Naive B cell (primary cell): Measurements from ENCODE around the gene FA2H. TPM values are rescaled to one million over a fixed set of nuclear protein-coding genes. Genes with fewer than 3 reads are reported as not detected.

Experiments used
- ATAC-seq, 2 donors: fragments of 150-1000 bp; cut with Tn5 transposase; 2 replicates each; pipeline ENCODE4 v1.10.0; 2021; ENCODE audit warnings: low read depth in 2 of 2, mild to moderate bottlenecking in 2 of 2, moderate library complexity in 2 of 2
- DNase-seq: peaks from one replicate; pipeline ENCODE4 v3.0.0; 2022
- H3K27ac Mint-ChIP-seq, 6 donors: one replicate each; pipeline ENCODE4 v1.8.0; 2020 to 2022; ENCODE audit warnings: mild to moderate bottlenecking in 6 of 6, mixed read lengths in 6 of 6, moderate library complexity in 5 of 6, inconsistent platforms in 2 of 6
- H3K27me3 Mint-ChIP-seq, 3 donors: one replicate each; pipeline ENCODE4 v1.8.0; 2021 to 2022; ENCODE audit warnings: mixed read lengths in 3 of 3, mild to moderate bottlenecking in 1 of 3
- H3K36me3 Mint-ChIP-seq, 2 donors: one replicate each; pipeline ENCODE4 v1.8.0; 2020 to 2022; ENCODE audit warnings: mixed read lengths in 2 of 2, inconsistent platforms in 1 of 2, mild to moderate bottlenecking in 1 of 2
- H3K4me1 Mint-ChIP-seq, 3 donors: one replicate each; pipeline ENCODE4 v1.8.0; 2020 to 2022; ENCODE audit warnings: mixed read lengths in 3 of 3, inconsistent platforms in 1 of 3, mild to moderate bottlenecking in 1 of 3, moderate library complexity in 1 of 3
- H3K4me3 Mint-ChIP-seq, 8 donors: one replicate each; pipeline ENCODE4 v1.8.0; 2020 to 2022; ENCODE audit warnings: mild to moderate bottlenecking in 8 of 8, mixed read lengths in 8 of 8, moderate library complexity in 8 of 8, inconsistent platforms in 2 of 8
- H3K9me3 Mint-ChIP-seq, 7 donors: one replicate each; pipeline ENCODE4 v1.8.0; 2020 to 2022; ENCODE audit warnings: mixed read lengths in 7 of 7, mild to moderate bottlenecking in 5 of 7, inconsistent platforms in 2 of 7, moderate library complexity in 1 of 7
- polyA plus RNA-seq, 6 donors: library from polyadenylated mRNA; unstranded; fragments of 300-500 nt; fragmentation: Illumina TruSeq; gene quantifications; one replicate each; pipeline ENCODE4 v1.2.3, GENCODE V29; 2021; ENCODE audit warnings: low read depth in 6 of 6

Gene FA2H
- polyA plus RNA-seq, 6 donors from 2014 or later = 0.21 to 3.1 (median 0.29) TPM; not detected in 3

DNA sequence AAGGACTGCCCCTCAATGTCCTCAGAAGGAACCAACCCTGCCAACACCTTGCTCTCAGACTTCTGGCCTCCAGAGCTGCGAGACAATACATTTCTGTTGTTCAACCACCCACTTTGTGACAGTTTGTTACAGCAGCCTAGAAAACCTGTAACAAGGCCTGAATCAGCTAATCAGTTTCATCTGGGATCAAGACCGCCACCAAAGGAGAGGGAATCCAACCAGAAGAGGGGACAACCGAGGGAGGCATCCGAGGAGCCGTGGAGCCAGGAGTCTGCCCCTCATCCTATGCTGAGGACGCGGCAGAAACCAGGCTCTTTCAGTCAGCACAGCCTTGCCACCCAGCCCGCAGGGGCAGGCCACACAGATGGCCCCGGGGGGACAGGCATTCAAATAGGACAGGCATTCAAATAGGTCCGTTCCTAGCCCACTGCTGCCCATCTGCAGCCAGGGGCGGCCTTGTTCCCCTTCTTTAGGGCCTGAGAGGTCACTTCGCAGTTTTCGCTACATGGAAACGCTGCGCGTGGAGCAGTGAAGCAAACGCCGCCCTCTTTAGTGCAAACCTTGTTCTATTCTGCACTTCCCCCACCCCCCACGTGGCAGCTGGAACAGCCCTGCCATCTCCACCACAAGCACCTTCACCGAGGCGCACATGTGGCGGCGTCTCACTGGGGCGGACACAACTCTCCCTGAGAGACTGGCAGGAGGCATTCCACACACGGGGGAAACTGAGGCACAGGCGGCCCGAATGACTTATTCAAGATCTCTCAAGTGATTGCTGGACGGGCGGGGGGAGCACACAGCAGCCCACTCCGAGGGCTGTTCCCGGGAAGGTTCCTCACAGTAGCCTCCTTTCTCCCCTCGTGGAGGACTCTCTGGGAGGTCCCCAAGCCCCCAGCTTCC, 26.7 kb downstream of the FA2H start:
- no peaks in the 10 kb centered on the region for H3K9me3 Mint-ChIP-seq
- no peak for ATAC-seq
- H3K27ac Mint-ChIP-seq = no peak overlapping the region
- H3K27me3 Mint-ChIP-seq = peaks cover 13 to 16% (median 13%) of the 10 kb centered on the region in 3 donors
- no peak overlapping the region for H3K4me3 Mint-ChIP-seq
- DNase-seq = no peak
- no peaks in the 10 kb centered on the region for H3K4me1 Mint-ChIP-seq
- no peaks in the 10 kb centered on the region for H3K36me3 Mint-ChIP-seq

DNA sequence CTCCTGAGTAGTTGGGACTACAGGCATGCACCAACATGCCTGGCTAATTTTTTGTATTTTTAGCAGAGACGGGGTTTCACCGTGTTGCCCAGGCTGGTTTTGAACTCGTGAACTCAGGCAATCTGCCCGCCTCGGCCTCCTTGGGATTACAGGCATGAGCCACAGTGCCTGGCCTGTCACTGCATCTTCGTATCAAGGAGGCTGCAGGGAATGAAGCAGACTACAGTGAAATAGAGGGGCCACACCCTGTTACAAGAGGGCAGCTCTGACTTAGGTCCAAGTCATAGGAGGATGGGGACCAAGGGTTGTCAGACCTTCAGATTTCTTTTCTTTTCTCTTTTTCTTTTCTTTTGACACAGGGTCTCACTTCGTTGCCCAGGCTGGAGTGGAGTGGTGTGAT, 28.7 kb downstream of the FA2H start:
- no peak for ATAC-seq
- no peaks in the 10 kb centered on the region for H3K36me3 Mint-ChIP-seq
- DNase-seq = no peak
- H3K4me3 Mint-ChIP-seq = no peak overlapping the region
- H3K27ac Mint-ChIP-seq = no peak overlapping the region
- peaks cover 0 to 5% (median 0%) of the 10 kb centered on the region in 3 donors for H3K27me3 Mint-ChIP-seq
- no peaks in the 10 kb centered on the region for H3K9me3 Mint-ChIP-seq
- H3K4me1 Mint-ChIP-seq = no peaks in the 10 kb centered on the region

DNA sequence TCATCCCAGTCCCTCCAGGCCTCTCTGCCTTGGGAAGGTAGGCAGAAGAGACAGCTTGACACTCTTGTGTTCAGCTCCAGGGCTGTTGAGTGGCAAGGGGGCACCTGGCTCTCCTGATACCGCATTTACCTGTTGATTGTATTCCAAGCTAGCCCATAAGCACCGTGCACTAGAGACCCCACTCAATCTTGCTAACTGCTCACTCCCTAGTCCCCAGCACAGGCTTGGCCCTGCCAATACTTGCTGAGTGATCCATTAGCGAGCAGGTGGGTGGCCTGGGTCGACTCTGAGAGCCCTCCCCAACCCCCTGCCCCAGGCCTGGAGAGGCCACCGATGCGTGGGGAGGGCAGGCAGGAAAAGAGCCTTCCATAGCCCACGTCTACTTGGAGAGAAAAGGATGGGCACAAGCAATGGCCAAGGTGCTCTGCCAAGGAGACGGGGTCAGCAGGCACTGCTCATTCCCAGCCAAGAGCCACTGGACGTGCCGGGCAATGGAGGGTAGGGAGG, 29.5 kb downstream of the FA2H start:
- no peaks in the 10 kb centered on the region for H3K4me1 Mint-ChIP-seq
- no peaks in the 10 kb centered on the region for H3K27me3 Mint-ChIP-seq
- no peak for DNase-seq
- H3K4me3 Mint-ChIP-seq = no peak overlapping the region
- no peaks in the 10 kb centered on the region for H3K9me3 Mint-ChIP-seq
- ATAC-seq = no peak
- no peak overlapping the region for H3K27ac Mint-ChIP-seq
- H3K36me3 Mint-ChIP-seq = no peaks in the 10 kb centered on the region

GRCh38 chr16:74744566-74744965, 30.1 kb downstream of the FA2H start:
- H3K4me3 Mint-ChIP-seq = no peak overlapping the region
- DNase-seq (no peak), ATAC-seq (no peak)
- H3K27ac Mint-ChIP-seq = peak overlapping the region in 1 of 6 donors; percentile 33
- no peaks in the 10 kb centered on the region for H3K36me3 Mint-ChIP-seq
- H3K9me3 Mint-ChIP-seq = no peaks in the 10 kb centered on the region
- no peaks in the 10 kb centered on the region for H3K27me3 Mint-ChIP-seq
- H3K4me1 Mint-ChIP-seq = no peaks in the 10 kb centered on the region

GRCh38 chr16:74743668-74744299, 30.8 kb downstream of the FA2H start:
- H3K4me1 Mint-ChIP-seq = no peaks in the 10 kb centered on the region
- H3K27me3 Mint-ChIP-seq = no peaks in the 10 kb centered on the region
- no peak for DNase-seq
- no peaks in the 10 kb centered on the region for H3K9me3 Mint-ChIP-seq
- H3K4me3 Mint-ChIP-seq = no peak overlapping the region
- H3K36me3 Mint-ChIP-seq = no peaks in the 10 kb centered on the region
- ATAC-seq = no peak
- no peak overlapping the region for H3K27ac Mint-ChIP-seq

- Mint-ChIP-seq H3K27ac (no peak overlapping the region), H3K9me3 (no peaks in the 10 kb centered on the region), H3K4me1 (no peaks in the 10 kb centered on the region), H3K4me3 (no peak overlapping the region), H3K27me3 (no peaks in the 10 kb centered on the region), H3K36me3 (no peaks in the 10 kb centered on the region)
- ATAC-seq (no peak), DNase-seq (no peak)
These were observed 31.5 kb downstream of the FA2H start for GRCh38 chr16:74743045-74743667.

- no peak for DNase-seq
- Mint-ChIP-seq H3K4me3 (no peak overlapping the region), H3K4me1 (no peaks in the 10 kb centered on the region), H3K27ac (peak overlapping the region in 1 of 6 donors; percentile 3), H3K9me3 (no peaks in the 10 kb centered on the region), H3K27me3 (no peaks in the 10 kb centered on the region), H3K36me3 (no peaks in the 10 kb centered on the region)
- ATAC-seq = no peak
These were observed 32.6 kb downstream of the FA2H start for GRCh38 chr16:74742051-74742481.

GRCh38 chr16:74740795-74741304, 33.8 kb downstream of the FA2H start:
- H3K27ac Mint-ChIP-seq = no peak overlapping the region
- no peaks in the 10 kb centered on the region for H3K36me3 Mint-ChIP-seq
- no peaks in the 10 kb centered on the region for H3K9me3 Mint-ChIP-seq
- no peaks in the 10 kb centered on the region for H3K4me1 Mint-ChIP-seq
- H3K27me3 Mint-ChIP-seq = no peaks in the 10 kb centered on the region
- ATAC-seq (no peak), DNase-seq (no peak)
- H3K4me3 Mint-ChIP-seq = no peak overlapping the region

- Mint-ChIP-seq H3K27me3 (no peaks in the 10 kb centered on the region), H3K36me3 (no peaks in the 10 kb centered on the region), H3K4me1 (no peaks in the 10 kb centered on the region), H3K9me3 (no peaks in the 10 kb centered on the region), H3K4me3 (no peak overlapping the region), H3K27ac (no peak overlapping the region)
- ATAC-seq (no peak), DNase-seq (no peak)
These were observed 35.3 kb downstream of the FA2H start for GRCh38 chr16:74739275-74739674.

- H3K27me3 Mint-ChIP-seq = no peaks in the 10 kb centered on the region
- DNase-seq (no peak), ATAC-seq (no peak)
- H3K4me3 Mint-ChIP-seq = no peak overlapping the region
- H3K36me3 Mint-ChIP-seq = no peaks in the 10 kb centered on the region
- H3K4me1 Mint-ChIP-seq = no peaks in the 10 kb centered on the region
- no peak overlapping the region for H3K27ac Mint-ChIP-seq
- H3K9me3 Mint-ChIP-seq = no peaks in the 10 kb centered on the region
These were observed 35.8 kb downstream of the FA2H start for GRCh38 chr16:74738816-74739215.

GRCh38 chr16:74738113-74738541, 36.5 kb downstream of the FA2H start:
- Mint-ChIP-seq H3K4me1 (no peaks in the 10 kb centered on the region), H3K36me3 (no peaks in the 10 kb centered on the region)

GRCh38 chr16:74737521-74737920, 37.1 kb downstream of the FA2H start:
- Mint-ChIP-seq H3K27me3 (no peaks in the 10 kb centered on the region), H3K4me1 (no peaks in the 10 kb centered on the region), H3K36me3 (no peaks in the 10 kb centered on the region), H3K27ac (no peak overlapping the region), H3K4me3 (peak overlapping the region in 1 of 8 donors; percentile 74), H3K9me3 (no peaks in the 10 kb centered on the region)
- DNase-seq (no peak), ATAC-seq (no peak)

More at GRCh38 chr16:74738113-74738541, 36.5 kb downstream of the FA2H start:
- H3K27me3 Mint-ChIP-seq = no peaks in the 10 kb centered on the region
- H3K27ac Mint-ChIP-seq = peak overlapping the region in 1 of 6 donors; percentile 75
- DNase-seq = no peak
- H3K4me3 Mint-ChIP-seq = no peak overlapping the region
- ATAC-seq = no peak
- no peaks in the 10 kb centered on the region for H3K9me3 Mint-ChIP-seq

GRCh38 chr16:74736531-74737157, 38.0 kb downstream of the FA2H start:
- no peaks in the 10 kb centered on the region for H3K9me3 Mint-ChIP-seq
- DNase-seq (no peak), ATAC-seq (no peak)
- H3K27ac Mint-ChIP-seq = peak overlapping the region in 1 of 6 donors; percentile 44
- no peaks in the 10 kb centered on the region for H3K36me3 Mint-ChIP-seq
- no peak overlapping the region for H3K4me3 Mint-ChIP-seq
- H3K4me1 Mint-ChIP-seq = no peaks in the 10 kb centered on the region
- H3K27me3 Mint-ChIP-seq = no peaks in the 10 kb centered on the region
